GM19455 (cell line): ENCODE data around the gene KCNQ1.

Experiments
- ATAC-seq: cut with Tn5 transposase; IDR thresholded peaks from one replicate; pipeline ENCODE4 v1.9.1; 2021; ENCODE audit not compliant: unreplicated experiment

KCNQ1 gene

DNA sequence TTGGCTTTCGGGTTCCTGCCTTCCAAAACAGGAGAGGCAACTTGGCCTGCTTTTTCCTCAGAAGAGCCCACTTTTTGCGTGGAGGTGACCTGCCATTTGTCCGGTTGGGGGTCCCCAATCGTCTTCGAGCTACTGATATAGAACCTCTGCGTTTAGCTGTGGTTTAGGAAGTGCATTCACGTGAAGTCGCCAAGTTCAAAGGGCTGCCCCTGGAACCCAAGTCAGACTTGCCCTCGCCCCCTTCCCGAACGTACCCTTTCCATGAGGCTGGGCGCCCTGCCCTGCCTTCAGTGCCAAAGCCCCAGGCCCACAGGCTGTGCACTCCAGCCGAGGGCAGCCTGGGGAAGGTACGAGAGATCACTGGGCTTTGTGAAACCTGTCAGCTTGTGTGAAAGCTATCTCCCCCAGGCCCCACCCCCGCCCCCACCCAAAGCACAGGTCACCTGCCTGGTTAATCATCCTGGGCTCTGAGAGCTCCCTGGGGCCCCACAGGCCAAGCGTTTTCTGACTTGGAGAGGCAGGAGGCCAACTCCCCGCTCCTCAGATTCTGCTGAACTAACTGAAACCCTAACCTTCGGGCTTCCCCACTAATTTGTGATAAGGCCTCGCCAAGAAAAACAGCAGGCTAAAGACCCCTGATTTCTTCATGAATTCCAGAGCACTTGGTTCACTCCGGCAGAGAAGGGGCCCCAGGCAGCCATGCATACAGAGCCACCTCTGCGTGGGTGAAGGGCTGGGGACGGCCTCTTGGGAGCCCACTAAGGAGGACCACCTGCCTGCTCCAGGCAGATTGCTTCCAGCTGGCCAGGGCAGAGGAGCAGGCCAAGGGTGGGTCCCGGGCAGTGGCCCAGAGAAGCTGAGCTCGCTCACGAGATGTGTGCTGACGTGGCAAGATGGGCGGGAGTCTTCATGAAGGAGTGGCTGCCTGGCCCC is 280.8 kb downstream of the KCNQ1 start:
- ATAC-seq = no peak

DNA sequence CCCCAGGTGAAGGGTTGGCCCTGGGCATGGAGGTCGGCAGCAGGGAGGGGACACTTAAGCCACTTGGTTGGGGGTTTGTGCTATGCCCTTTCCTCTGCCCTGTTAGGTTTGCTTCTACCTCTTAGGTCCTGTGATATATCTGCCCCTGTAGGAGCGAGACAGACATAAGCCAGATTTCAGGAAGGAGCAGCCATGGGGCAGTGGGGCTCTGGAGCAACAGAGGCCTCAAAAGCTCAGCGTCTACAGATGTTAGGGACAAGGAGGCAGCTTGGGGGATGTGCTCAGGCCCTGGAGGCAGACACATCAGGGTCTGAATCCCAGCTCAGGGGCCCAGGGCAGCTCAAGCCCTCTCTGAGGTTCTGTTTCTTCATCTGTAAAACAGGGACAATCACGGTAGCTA is 282.2 kb downstream of the KCNQ1 start:
- ATAC-seq = no peak

DNA sequence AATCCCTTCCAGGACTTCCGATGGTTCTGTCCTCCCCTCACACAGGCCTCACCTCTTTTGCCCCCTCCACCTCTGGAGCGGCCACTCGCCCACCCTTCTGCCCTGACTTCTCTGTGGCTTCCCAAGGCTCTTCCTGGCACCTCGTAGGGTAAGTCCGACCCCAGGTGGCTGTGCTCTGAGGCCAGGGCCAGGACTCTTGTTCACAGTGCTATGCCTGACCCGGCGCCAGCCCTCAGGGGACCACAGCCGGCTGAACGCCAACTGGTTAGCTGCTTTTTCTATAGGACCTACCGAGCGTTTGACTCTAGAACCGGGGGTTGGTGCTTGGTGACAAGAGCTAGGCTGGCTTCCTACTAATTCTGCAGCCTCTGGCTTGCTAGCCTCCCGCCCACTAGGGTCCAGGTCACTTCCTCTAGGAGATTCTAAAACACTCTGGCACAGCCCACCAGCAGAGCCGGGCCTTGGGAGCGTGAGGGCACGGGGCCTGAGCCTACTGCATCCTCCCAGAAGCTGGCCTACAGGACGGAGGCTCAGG is 283.4 kb downstream of the KCNQ1 start:
- ATAC-seq = no peak

DNA sequence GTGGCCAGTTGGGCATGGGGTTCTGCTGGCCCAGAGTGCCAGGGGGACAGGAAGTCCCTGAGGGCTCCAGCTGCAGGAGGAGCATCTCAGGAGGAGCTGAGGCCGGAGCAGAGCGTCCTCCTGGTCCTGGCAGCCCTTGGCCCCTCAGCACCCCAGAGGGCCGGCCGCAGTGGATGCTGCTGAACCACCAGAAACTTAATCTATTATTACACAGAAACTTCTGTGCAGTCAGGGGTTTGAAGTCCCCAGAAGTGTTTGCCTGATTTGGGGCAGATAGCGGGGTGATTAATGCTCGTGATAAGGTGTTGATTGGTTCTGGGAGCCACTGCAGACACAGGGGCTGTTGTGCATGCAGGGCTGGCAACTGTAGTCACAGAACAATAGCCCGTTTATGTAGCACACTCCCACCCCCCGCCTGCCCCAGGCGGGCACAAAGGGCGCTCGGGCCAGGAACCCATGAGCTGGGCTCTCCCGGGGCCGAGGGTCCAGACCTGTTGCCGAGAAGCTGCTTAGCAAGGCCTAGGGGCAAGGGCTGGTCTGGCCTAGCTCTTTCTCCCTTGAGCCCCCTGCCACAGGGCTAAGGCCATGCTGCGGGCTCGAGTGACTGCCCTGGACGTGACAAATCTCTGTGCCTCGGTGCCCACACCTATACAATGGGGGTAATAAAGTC is 284.0 kb downstream of the KCNQ1 start:
- no peak for ATAC-seq

DNA sequence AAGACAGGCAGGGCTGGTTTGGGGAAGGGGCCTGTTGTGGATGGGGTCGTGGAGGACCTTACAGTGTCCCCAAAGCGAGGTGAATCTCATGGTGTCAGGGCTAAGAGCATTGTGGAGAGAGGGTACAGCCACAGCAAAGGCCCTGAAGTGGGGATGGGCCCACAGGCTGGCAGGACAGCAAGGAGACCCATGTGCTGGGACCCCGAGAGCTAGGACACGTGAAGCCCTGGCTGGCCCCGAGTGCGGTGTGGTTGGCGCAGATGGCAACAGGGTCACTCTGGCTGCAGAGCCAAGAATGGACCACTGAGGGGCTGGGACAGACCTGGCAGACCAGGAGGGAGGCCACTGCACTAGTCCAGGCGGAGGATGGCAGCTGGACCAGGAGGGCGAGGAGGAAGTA is 285.0 kb downstream of the KCNQ1 start:
- no peak for ATAC-seq

DNA sequence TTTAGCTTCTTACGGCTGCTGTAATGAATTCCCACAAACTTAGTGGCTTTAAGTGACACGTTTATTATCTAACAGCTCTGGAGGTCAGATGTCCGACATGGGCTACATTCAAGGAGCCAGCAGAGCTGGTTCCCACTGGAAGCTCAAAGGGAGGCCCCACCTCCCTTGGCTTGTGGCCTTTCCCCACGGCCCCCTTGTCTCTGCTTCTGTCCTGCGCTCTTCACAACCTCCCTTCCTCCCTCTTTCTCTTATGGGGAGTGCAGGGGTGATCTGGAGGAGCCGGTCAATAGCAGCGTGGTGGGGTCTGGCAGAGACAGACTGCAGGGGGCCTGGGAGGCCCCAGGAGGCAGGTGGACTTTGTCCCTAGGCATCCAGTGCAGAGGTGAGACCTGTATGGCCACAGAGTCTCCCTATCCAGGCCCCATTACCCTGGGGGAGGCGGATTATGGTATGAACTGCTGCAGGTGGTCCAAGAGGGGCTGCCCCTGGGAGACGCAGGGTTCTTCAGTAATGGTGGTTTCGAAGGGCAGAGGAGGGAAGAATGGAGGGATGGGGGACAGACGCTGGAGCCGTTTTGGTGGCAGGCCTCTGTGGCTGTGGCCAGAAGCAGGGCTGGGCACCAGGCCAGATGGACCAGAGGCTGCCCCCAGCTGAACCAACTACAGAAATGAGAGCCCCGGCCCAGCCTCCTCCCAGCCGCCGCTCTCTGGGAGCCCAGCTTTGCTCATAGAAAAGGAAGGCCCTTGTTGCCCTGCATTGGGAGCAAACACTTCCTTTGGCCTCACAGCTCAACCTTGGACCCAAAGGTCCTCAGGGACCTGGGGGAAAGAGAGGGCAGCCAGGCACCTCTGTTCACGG is 285.7 kb downstream of the KCNQ1 start:
- no peak for ATAC-seq

DNA sequence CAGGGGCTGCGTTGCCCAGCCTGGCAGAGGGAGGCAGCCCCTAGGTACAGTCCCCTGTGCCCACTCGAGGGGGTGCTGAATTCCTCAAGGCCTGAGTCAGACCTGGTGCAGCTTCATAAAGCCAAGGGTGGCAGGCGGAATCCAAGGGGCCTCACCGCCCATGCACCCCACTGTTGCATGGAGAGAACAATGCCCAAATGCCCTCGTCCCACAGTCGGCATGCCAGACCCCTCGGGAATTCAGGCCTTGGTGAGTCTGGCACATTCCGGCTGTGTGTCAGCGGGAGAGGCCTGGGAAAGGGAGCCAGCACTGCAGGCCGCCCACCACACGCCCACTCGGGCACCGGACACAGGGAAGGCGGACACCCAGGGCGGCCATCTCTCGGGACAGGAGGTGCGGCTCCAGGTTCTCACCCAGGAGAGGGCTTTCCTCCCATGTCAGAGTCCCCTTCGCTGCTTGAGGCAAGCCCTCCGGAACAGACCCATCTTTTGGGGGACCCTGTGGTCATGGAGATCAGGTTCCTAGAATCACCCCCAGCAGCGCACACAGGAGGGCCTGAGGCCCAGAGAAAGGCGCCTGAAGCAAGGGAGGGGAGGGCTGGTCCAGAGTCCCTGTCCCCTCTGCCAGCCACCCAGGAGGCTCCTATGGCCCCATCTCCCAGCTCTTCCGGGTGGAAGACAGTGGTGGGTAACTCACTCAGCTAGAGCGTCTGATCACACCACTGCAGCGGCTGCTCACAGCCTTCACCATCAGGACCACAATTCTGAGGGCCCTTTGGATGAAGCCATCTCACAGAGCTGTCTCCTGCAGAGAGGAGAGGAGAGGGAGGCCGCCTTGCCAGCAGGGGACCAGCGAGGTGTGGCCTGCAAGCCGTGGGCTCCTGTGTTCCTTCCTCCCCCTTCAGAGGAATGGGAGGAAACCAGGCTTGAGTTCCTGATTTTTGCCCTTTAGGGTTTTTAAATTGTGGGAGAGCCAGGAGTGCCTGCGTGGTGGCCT is 286.6 kb downstream of the KCNQ1 start:
- ATAC-seq = no peak

DNA sequence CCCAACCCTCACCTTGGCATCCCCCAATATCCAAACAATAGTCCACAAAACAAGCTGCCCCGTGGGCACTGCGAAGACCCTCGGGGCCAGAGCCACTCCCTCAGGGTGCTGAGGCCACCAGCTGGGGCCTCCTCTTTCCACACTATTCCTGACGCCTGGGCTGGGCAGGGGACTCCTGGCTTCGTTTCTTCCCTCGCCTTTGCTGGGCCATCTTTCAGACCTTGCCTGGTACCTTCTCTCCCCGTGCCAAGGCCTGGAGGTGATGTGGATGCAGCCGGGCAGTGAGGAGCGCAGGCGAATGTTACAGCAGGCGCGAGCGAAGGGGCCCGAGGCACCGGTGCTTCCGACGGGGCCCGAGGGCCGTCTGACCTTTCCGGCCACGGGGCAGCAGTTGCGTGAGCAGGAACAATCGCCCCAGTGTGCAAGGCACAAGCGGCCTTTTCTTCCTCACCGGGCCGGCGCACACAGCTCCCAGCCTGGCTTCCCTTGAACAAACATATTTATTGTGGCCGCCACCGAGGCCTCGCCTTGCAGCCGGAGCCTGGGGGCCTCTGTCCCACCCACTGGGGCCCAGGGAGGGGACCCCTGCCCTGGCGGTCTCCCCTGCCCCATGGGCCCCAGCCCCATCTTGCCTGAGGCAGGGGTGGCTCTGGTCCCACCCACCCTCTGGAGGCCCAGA is 287.6 kb downstream of the KCNQ1 start:
- no peak for ATAC-seq

DNA sequence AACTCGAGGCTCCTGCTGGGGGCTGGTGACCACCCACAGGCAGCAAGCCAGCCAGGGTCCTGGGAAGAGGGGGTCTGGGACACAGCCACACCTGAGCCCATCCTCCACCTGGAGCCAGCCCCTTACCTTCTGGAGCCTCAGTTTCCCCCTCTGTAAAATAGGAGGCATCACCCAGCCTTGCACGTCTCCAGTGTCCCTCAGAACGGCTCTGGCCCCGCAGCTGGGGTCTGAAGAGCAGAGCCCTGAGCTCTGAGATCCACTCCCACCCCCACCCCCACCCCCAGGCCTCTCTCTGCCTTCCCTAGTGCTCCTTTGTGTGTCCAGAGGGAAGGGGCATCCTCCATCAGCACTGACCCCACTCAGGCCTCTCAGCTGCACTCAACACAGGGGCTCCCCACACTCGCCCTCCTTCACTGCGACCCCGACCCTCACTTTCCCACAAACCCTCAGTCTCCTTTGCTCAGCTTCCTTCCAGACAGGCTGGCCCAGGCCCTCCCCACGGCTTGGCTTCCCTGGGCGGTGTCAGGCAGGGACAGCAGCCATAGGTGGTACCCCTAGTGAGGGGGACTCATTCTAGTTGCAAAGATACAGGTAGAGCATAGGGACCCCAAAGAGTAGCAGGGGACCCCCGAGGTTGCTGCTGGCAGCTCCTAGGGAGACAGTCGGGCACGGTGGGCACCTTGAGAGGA is 288.3 kb downstream of the KCNQ1 start:
- no peak for ATAC-seq

DNA sequence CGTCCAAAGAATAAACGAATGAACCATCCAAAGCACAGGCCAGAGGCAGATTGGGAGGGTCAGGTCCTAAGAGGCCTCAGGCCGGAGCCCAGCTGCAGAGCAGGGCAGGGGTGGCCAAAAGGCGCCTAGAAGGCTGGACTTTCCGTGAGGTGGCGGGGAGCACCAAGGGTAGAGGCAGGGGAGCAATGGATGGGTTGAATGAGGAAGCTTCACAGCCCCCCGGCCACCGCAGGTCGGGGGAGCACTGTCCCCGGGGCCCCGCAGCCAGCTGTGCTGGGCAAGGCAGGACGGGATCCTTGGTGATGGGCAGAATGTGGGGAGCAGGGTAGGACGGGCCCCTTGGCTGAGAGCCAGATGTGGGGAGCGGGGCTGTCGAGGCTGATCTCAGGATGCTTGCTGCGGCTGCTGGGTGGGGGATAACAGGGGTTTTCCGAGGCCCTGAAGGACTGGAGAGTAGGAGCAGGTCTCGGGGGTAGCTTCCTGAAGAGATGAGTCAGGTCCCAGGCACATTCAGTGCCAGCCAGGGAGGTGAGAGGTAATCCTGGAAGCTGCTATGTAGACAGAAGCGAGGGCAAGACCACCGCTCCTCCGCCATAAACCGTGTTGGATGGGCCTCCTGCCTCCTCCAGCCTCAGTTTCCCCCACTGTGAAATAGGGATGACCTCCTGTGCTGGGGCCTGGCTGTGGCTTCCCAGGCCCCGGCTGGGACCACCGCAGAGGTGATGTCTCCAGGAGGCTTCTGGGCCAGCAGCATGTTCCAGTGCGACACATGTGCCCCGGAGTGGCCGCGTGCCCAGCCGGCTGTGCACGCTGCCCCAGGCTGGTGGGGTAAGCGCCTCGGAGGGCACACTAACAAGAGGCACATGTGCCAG is 289.6 kb downstream of the KCNQ1 start:
- ATAC-seq = no peak

DNA sequence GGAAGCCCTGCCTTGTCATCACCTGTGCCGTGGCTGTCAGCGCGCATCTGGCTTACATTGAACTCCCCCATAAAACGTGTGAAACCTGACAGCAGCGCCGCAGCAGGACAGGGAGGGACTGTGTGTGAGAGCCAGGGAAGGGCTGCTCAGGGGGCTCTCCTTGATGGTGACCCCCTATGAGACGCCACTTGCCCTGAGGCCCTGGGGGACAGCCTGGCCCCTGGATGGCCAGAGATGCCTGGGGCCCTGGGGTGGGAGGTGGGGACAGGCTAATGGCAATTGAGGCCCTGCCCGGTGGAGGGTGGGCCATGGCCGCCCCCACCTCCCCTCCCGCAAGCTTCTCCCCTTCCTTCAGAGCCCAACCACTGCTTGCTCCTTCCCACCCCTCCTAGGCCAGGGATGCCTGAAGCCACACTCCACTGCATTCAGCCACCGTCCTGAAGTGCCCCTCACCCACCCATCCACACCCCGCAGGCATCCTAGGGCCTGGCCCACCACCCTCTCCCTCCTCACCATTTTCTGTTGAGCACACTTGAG is 290.3 kb downstream of the KCNQ1 start:
- no peak for ATAC-seq

DNA sequence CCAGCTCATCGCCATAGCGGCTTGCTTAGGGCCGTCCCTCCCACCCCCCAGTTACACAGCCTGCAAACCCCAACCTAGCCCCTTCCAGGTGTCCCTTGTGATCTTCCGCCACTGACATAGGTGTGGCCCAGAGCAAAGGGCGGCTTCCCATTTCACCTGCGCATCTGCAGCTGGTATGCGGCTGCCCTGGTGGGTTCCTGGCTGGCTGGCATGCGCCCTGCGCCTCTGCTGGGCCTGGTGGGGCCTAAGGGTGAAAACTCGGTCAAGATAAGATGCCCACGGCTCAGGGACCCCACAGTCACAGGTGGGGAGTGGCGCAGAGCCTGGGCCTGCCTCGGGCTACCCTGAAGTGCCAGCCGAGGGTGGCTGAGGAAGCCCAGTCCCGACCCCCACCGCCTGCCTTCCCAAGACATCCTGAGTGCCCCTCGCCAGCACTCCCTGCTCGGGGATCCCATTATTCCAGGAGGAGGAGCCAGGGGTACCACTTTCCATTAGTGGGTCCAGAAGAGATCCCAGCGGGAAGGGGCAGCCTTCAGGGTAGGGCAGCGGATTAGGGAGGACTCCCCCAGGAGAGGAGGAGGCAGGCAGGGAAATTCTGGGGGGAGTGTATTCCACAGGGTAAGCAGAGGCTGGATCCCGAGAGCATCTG is 291.9 kb downstream of the KCNQ1 start:
- ATAC-seq = no peak

DNA sequence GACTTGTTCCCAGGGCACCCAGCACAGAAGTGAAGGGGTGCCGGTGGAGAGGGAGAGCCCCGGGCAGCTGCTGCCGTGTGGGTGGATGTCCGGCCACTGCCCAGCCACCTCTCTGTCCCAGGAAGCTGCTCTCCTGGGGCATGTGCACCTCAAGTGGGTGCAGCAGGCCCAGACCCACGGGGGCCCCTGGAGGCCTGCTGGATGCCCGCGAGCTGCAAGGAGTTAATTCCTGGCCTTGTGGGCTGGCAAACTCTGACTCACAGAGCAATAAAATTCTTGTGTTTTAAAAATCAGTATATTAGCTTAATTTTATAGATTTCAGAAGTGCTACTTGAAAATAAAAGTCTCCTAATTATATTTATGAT is 292.4 kb downstream of the KCNQ1 start:
- ATAC-seq = no peak

DNA sequence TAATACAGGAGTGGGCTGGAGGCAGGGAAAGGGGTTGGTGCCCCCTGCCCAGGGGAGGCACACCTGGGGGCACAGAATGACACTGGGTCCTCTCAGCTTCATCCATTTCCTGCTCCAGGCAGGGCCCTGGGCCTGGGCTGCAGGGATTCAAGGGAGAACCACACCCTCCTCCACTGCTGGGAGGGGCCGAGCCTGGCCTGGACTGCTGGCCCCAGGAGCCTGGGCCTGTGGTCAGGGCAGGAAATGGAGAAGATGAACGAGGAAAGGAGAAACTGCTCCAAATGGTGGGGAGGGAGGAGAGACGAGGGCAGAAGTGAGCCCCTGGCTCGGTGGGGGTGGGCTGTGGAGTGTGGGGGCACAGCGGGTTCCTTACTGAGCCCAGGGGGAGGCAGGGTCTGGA is 293.1 kb downstream of the KCNQ1 start:
- ATAC-seq = no peak

DNA sequence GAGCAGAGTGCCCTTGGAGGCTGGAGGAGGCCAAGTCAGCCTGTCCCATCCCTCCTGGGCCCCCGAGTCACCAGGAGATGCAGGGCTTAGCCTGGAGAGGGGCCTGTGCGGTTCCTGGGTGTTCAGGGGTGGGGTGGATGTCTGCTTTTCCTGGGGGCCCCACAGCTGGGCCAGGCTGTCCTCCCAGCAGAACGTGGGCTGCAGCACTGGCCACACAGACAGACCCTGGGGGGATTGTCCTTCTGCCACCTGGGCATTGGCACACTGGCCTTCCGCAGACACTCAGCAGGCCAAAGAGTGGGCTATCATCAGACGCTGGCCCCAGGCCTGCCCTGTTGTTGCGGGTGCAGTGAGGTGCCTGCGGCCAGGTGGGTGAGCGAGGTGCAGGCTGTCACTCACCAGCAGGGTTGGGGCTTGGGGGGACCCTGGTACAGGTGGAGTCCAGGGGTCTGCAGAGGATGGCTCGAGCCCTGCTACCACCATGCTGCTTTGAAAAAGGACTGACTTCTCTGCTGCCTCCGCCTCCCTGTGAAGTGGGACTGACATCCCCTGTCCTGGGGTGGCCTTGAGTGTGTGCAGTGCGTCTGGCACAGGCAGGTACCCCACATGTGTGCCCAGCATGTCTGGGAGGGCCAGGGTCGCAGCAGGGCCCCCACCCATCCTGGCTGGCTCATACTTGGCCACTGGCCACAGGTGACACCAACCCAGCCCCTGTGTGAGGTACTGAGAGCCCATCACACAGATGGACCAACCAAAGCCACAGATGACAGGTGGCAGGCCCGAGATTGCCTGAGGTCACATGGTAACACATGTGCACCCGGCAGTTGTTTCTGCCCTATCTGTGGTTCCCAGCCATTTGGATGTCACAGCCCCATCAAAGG is 294.0 kb downstream of the KCNQ1 start:
- no peak for ATAC-seq
